HepG2 (cell line): Measurements from ENCODE around the gene RNF123. TPM values are rescaled to one million over a fixed set of nuclear protein-coding genes. Genes with fewer than 3 reads are reported as not detected.
A peak's percentile ranks its signal among the peaks of the same experiment; 100 is the strongest.

Source experiments
- AFF4 ChIP-seq: sonication (generic); formaldehyde crosslinking; IDR thresholded peaks from 2 replicates; pipeline ENCODE4 v1.4.0; 2020; ENCODE audit warnings: missing genetic modification reagents
- AKAP8 ChIP-seq: sonication (generic); formaldehyde crosslinking; IDR thresholded peaks from 2 replicates; pipeline ENCODE4 v1.5.1; 2020; ENCODE audit warnings: mild to moderate bottlenecking, missing genetic modification reagents
- FOXM1 ChIP-seq: sonication (generic); formaldehyde crosslinking; IDR thresholded peaks from 2 replicates; pipeline ENCODE4 v1.5.0; 2020; ENCODE audit warnings: missing genetic modification reagents
- HMG20A ChIP-seq: IDR thresholded peaks from 2 replicates; pipeline ENCODE4 v1.6.1; 2016; ENCODE audit warnings: borderline replicate concordance
- HMG20B ChIP-seq: conservative IDR thresholded peaks from 2 replicates; pipeline ENCODE4 v1.6.1; 2016; ENCODE audit warnings: missing genetic modification reagents, missing compliant biosample characterization
- KDM5B ChIP-seq: sonication (generic); formaldehyde crosslinking; IDR thresholded peaks from 2 replicates; pipeline ENCODE4 v1.4.0; 2020; ENCODE audit warnings: missing genetic modification reagents, mild to moderate bottlenecking, borderline replicate concordance
- NR2C2 ChIP-seq: sonication (generic); formaldehyde crosslinking; IDR thresholded peaks from 2 replicates; pipeline ENCODE4 v1.4.0; 2020; ENCODE audit warnings: missing genetic modification reagents, mild to moderate bottlenecking, moderate library complexity, borderline replicate concordance
- ONECUT2 ChIP-seq: sonication (generic); formaldehyde crosslinking; IDR thresholded peaks from 2 replicates; pipeline ENCODE4 v1.4.0; 2020; ENCODE audit warnings: missing genetic modification reagents
- POLR2A ChIP-seq, 2 experiments: IDR thresholded peaks; 2 replicates each; pipeline ENCODE4 v1.6.1; 2011; ENCODE audit warnings: low read depth in 2 of 2, low read length in 2 of 2, mild to moderate bottlenecking in 1 of 2, moderate library complexity in 1 of 2; ENCODE audit not compliant: insufficient read depth in 1 of 2
- RBM22 ChIP-seq: fragments of 200-400 bp; formaldehyde crosslinking; optimal IDR thresholded peaks from 2 replicates; pipeline ENCODE3; 2017; ENCODE audit warnings: mild to moderate bottlenecking, low read length, moderate library complexity
- SP4 ChIP-seq: sonication (generic); formaldehyde crosslinking; IDR thresholded peaks from 2 replicates; pipeline ENCODE4 v1.8.1; 2023; ENCODE audit warnings: mild to moderate bottlenecking, missing genetic modification reagents
- THAP11 ChIP-seq: IDR thresholded peaks from 2 replicates; pipeline ENCODE4 v1.6.1; 2016; ENCODE audit warnings: missing biosample characterization, missing genetic modification reagents
- ZNF260 ChIP-seq: sonication (generic); formaldehyde crosslinking; IDR thresholded peaks from 2 replicates; pipeline ENCODE4 v1.4.0; 2020; ENCODE audit warnings: missing genetic modification reagents, low read depth, mild to moderate bottlenecking, borderline replicate concordance
- ZNF296 ChIP-seq: sonication (generic); formaldehyde crosslinking; conservative IDR thresholded peaks from 2 replicates; pipeline ENCODE4 v1.5.0; 2020; ENCODE audit warnings: mild to moderate bottlenecking, missing genetic modification reagents
- ZNF430 ChIP-seq: sonication (generic); formaldehyde crosslinking; IDR thresholded peaks from 2 replicates; pipeline ENCODE4 v1.9.0; 2021; ENCODE audit warnings: mild to moderate bottlenecking, missing genetic modification reagents
- ZNF44 ChIP-seq: sonication (generic); formaldehyde crosslinking; IDR thresholded peaks from 2 replicates; pipeline ENCODE4 v1.5.1; 2020; ENCODE audit warnings: mild to moderate bottlenecking, missing genetic modification reagents
- ZNF484 ChIP-seq: sonication (generic); formaldehyde crosslinking; IDR thresholded peaks from 2 replicates; pipeline ENCODE4 v1.5.1; 2020; ENCODE audit warnings: mild to moderate bottlenecking, low read depth, missing genetic modification reagents, borderline replicate concordance
- ZNF574 ChIP-seq: sonication (generic); formaldehyde crosslinking; IDR thresholded peaks from 2 replicates; pipeline ENCODE4 v1.4.0; 2020; ENCODE audit warnings: missing genetic modification reagents
- ZNF607 ChIP-seq: sonication (generic); formaldehyde crosslinking; IDR thresholded peaks from 2 replicates; pipeline ENCODE4 v1.5.1; 2020; ENCODE audit warnings: missing genetic modification reagents, mild to moderate bottlenecking, borderline replicate concordance
- ZNF616 ChIP-seq: sonication (generic); formaldehyde crosslinking; IDR thresholded peaks from 2 replicates; pipeline ENCODE4 v1.5.0; 2020; ENCODE audit warnings: low read depth, mild to moderate bottlenecking, missing genetic modification reagents
- ZNF891 ChIP-seq: sonication (generic); formaldehyde crosslinking; IDR thresholded peaks from 2 replicates; pipeline ENCODE4 v1.5.0; 2020; ENCODE audit warnings: mild to moderate bottlenecking, missing genetic modification reagents
- polyA plus RNA-seq, 8 experiments: library from polyadenylated mRNA; depleted of rRNA in 3 of 8; stranded (reverse) in 7 of 8; unstranded in 1 of 8; fragments of >200 nt; fragmentation: Illumina TruSeq in 4 of 8; extraction: Trizol in 4 of 8; gene quantifications; 2 replicates each; pipeline versions ENCODE4 v1.2.1 to v1.2.3, GENCODE V29; 2011 to 2016; ENCODE audit warnings: low read depth in 4 of 8, missing spikeins in 1 of 8, mixed read lengths in 1 of 8; ENCODE audit not compliant: insufficient read depth in 1 of 8
- total RNA-seq, 5 experiments: library from RNA; depleted of rRNA; stranded (reverse); fragments of >200 nt; fragmentation: Illumina TruSeq; extraction: Trizol; gene quantifications; 2 replicates each; pipeline ENCODE4 v1.2.3, GENCODE V29; 2016; ENCODE audit warnings: low read depth in 1 of 5
- TF ChIP-seq, protein P1 (sequence below): IDR thresholded peaks from 2 replicates; pipeline ENCODE4 v1.4.0; 2020; ENCODE audit warnings: mild to moderate bottlenecking, missing genetic modification reagents

Gene RNF123
- total and polyA plus RNA-seq, 2 of the 13 experiments (the other 11 are each of a cell fraction or from before 2014, with no cell fraction given) = 29.9 to 82.2 TPM

DNA sequence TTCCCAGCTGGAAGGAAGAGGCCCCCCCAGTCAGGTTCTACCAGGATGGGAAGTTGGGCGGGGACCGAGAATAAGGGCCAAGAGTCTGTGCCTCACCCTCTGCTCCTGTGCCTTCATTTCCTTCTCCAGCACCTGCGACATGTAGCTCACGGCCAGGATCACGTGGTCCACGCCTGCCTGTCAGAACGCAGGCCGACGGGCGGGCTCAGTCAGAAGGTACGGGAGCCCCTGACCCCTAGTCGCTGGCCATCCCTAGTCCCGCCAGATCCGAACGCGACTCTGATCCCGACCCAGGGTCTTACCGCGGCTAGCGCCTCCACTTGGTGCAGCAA lies 33.9 kb downstream of the RNF123 start (continued):
- no peak for TF ChIP-seq AFF4 (CRISPR knock-in tag)
- no peak for TF ChIP-seq ZNF430
- TF ChIP-seq RBM22 = peak; percentile 11
- TF ChIP-seq ZNF44 = no peak
- TF ChIP-seq NR2C2 = no peak
- TF ChIP-seq FOXM1 (CRISPR knock-in tag) = no peak
- no peak for TF ChIP-seq ZNF616 (CRISPR knock-in tag)
- TF ChIP-seq POLR2A (IDR thresholded peaks at IDR 0.05; ENCODE audit: insufficient read depth in 1 of 2, low read depth in 2 of 2, low read length in 2 of 2) = peak in 1 of 2 experiments; percentile 37; a peak in 1 of 4 replicates
- TF ChIP-seq, protein P1, sequence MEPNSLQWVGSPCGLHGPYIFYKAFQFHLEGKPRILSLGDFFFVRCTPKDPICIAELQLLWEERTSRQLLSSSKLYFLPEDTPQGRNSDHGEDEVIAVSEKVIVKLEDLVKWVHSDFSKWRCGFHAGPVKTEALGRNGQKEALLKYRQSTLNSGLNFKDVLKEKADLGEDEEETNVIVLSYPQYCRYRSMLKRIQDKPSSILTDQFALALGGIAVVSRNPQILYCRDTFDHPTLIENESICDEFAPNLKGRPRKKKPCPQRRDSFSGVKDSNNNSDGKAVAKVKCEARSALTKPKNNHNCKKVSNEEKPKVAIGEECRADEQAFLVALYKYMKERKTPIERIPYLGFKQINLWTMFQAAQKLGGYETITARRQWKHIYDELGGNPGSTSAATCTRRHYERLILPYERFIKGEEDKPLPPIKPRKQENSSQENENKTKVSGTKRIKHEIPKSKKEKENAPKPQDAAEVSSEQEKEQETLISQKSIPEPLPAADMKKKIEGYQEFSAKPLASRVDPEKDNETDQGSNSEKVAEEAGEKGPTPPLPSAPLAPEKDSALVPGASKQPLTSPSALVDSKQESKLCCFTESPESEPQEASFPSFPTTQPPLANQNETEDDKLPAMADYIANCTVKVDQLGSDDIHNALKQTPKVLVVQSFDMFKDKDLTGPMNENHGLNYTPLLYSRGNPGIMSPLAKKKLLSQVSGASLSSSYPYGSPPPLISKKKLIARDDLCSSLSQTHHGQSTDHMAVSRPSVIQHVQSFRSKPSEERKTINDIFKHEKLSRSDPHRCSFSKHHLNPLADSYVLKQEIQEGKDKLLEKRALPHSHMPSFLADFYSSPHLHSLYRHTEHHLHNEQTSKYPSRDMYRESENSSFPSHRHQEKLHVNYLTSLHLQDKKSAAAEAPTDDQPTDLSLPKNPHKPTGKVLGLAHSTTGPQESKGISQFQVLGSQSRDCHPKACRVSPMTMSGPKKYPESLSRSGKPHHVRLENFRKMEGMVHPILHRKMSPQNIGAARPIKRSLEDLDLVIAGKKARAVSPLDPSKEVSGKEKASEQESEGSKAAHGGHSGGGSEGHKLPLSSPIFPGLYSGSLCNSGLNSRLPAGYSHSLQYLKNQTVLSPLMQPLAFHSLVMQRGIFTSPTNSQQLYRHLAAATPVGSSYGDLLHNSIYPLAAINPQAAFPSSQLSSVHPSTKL = no peak
- TF ChIP-seq HMG20A (CRISPR knock-in tag) = no peak
- peak; percentile 68; the same call in 1 of the 2 replicates for TF ChIP-seq ZNF296
- TF ChIP-seq ZNF260 (CRISPR knock-in tag) = no peak
- no peak for TF ChIP-seq KDM5B (CRISPR knock-in tag)
- no peak for TF ChIP-seq ZNF607 (CRISPR knock-in tag)
- no peak for TF ChIP-seq ZNF891
- TF ChIP-seq SP4 (CRISPR knock-in tag) = 0 out of 2 replicates have a peak, but pooled peaks have one; percentile 5
- no peak for TF ChIP-seq ZNF574 (CRISPR knock-in tag)
- TF ChIP-seq AKAP8 (CRISPR knock-in tag) = 0 out of 2 replicates have a peak, but pooled peaks have one; percentile 8
- TF ChIP-seq ONECUT2 (CRISPR knock-in tag) = no peak
- no peak for TF ChIP-seq THAP11 (CRISPR knock-in tag)
- no peak for TF ChIP-seq ZNF484 (CRISPR knock-in tag)
- TF ChIP-seq HMG20B = no peak
